OCI-LY1 (cell line): ENCODE results near the gene BACH1.

Source experiments
- H2AFZ ChIP-seq: fragments of 200-600 bp; sonication (generic), shearing (Covaris generic); 2 replicates; pipeline ENCODE4 v1.6.0; 2014; ENCODE audit warnings: antibody characterized with exemption, mild to moderate bottlenecking, low read length
- H3F3A ChIP-seq: fragments of 200-600 bp; sonication (generic), shearing (Covaris generic); 2 replicates; pipeline ENCODE4 v1.6.0; 2014; ENCODE audit warnings: mild to moderate bottlenecking, antibody characterized with exemption, low read length, moderate library complexity; ENCODE audit not compliant: insufficient read depth
- H3K27ac ChIP-seq: fragments of 200-600 bp; sonication (generic); 2 replicates; pipeline ENCODE4 v1.5.1; 2014; ENCODE audit warnings: low read length, mixed run types, mild to moderate bottlenecking, low read depth; ENCODE audit not compliant: poor library complexity, severe bottlenecking
- H3K27me3 ChIP-seq: fragments of 200-600 bp; sonication (generic); 2 replicates; pipeline ENCODE4 v1.6.0; 2014; ENCODE audit warnings: antibody characterized with exemption, mild to moderate bottlenecking, low read length, moderate library complexity; ENCODE audit not compliant: insufficient read depth
- H3K36me3 ChIP-seq: fragments of 200-600 bp; sonication (generic); 2 replicates; pipeline ENCODE4 v1.6.1; 2014; ENCODE audit warnings: mild to moderate bottlenecking, antibody characterized with exemption, low read length, moderate library complexity, mixed read lengths; ENCODE audit not compliant: insufficient read depth
- H3K4me1 ChIP-seq: fragments of 200-600 bp; sonication (generic); 2 replicates; pipeline ENCODE4 v1.5.1; 2014; ENCODE audit warnings: mild to moderate bottlenecking, low read length, moderate library complexity; ENCODE audit not compliant: insufficient read depth, severe bottlenecking
- H3K4me2 ChIP-seq: fragments of 200-600 bp; sonication (generic), shearing (Covaris generic); 2 replicates; pipeline ENCODE4 v1.6.1; 2014; ENCODE audit warnings: low read length
- H3K4me3 ChIP-seq: fragments of 200-600 bp; sonication (generic); 2 replicates; pipeline ENCODE4 v1.5.1; 2014; ENCODE audit warnings: low read length, low read depth, mild to moderate bottlenecking, mixed read lengths; ENCODE audit not compliant: poor library complexity, severe bottlenecking
- H3K79me2 ChIP-seq: fragments of 200-600 bp; shearing (Covaris generic); 2 replicates; pipeline ENCODE4 v1.6.1; 2016; ENCODE audit warnings: mixed run types, low read length, mixed read lengths; ENCODE audit not compliant: insufficient read depth
- H3K9ac ChIP-seq: fragments of 200-600 bp; sonication (generic), shearing (Covaris generic); 2 replicates; pipeline ENCODE4 v1.6.1; 2014; ENCODE audit warnings: mild to moderate bottlenecking, low read length, mixed read lengths
- H3K9me2 ChIP-seq: fragments of 200-600 bp; sonication (generic), shearing (Covaris generic); 2 replicates; pipeline ENCODE4 v1.6.1; 2014; ENCODE audit warnings: low read depth, mild to moderate bottlenecking, low read length, mixed read lengths
- H3K9me3 ChIP-seq: fragments of 200-600 bp; shearing (Covaris generic); 2 replicates; pipeline ENCODE4 v1.6.1; 2014; ENCODE audit warnings: low read length, mixed read lengths
- H4K20me1 ChIP-seq: fragments of 200-600 bp; sonication (generic), shearing (Covaris generic); 2 replicates; pipeline ENCODE4 v1.6.0; 2016; ENCODE audit warnings: mild to moderate bottlenecking, low read length; ENCODE audit not compliant: insufficient read depth
- CTCF ChIP-seq: fragments of 200-600 bp; sonication (generic), shearing (Covaris generic); IDR thresholded peaks from 2 replicates; pipeline ENCODE4 v1.5.1; 2017; ENCODE audit warnings: mild to moderate bottlenecking, antibody characterized with exemption, low read length, moderate library complexity, mixed read lengths
- EZH2 ChIP-seq: fragments of 200-600 bp; sonication (generic), shearing (Covaris generic); IDR thresholded peaks from 2 replicates; pipeline ENCODE4 v1.8.0; 2017; ENCODE audit warnings: borderline replicate concordance, mixed run types, mild to moderate bottlenecking, antibody characterized with exemption, low read length, moderate library complexity, mixed read lengths

Gene BACH1

GRCh38 chr21:29329406-29329805 is 30.7 kb downstream of the BACH1 start:
- no peaks in the 10 kb centered on the region for H3K9me2 ChIP-seq
- H3K36me3 ChIP-seq = peaks cover 33% of the 10 kb centered on the region
- no peak overlapping the region for H3K9ac ChIP-seq
- H3F3A ChIP-seq = no peaks in the 10 kb centered on the region
- H3K9me3 ChIP-seq = no peaks in the 10 kb centered on the region
- no peak overlapping the region for H3K4me3 ChIP-seq
- H2AFZ ChIP-seq = no peak overlapping the region
- no peaks in the 10 kb centered on the region for H3K4me1 ChIP-seq
- no peak overlapping the region for H3K27ac ChIP-seq
- no peak overlapping the region for H3K4me2 ChIP-seq
- no peaks in the 10 kb centered on the region for H4K20me1 ChIP-seq
- TF ChIP-seq EZH2 (no peak), CTCF (no peak)
- no peaks in the 10 kb centered on the region for H3K79me2 ChIP-seq
- H3K27me3 ChIP-seq = no peaks in the 10 kb centered on the region

GRCh38 chr21:29330797-29331196 is 32.1 kb downstream of the BACH1 start:
- no peaks in the 10 kb centered on the region for H3K9me3 ChIP-seq
- H3K9me2 ChIP-seq = no peaks in the 10 kb centered on the region
- H3K4me1 ChIP-seq = no peaks in the 10 kb centered on the region
- no peak overlapping the region for H3K27ac ChIP-seq
- H2AFZ ChIP-seq = no peak overlapping the region
- no peaks in the 10 kb centered on the region for H3F3A ChIP-seq
- no peaks in the 10 kb centered on the region for H3K27me3 ChIP-seq
- no peaks in the 10 kb centered on the region for H4K20me1 ChIP-seq
- TF ChIP-seq EZH2 (no peak), CTCF (no peak)
- 0 out of 2 replicates have a peak, but pooled peaks cover 4% of the 10 kb centered on the region for H3K79me2 ChIP-seq
- H3K36me3 ChIP-seq = peaks cover 33% of the 10 kb centered on the region
- no peak overlapping the region for H3K4me3 ChIP-seq
- H3K4me2 ChIP-seq = no peak overlapping the region
- no peak overlapping the region for H3K9ac ChIP-seq

GRCh38 chr21:29332461-29333362 is 34.0 kb downstream of the BACH1 start:
- Histone ChIP-seq H4K20me1 (no peaks in the 10 kb centered on the region), H3F3A (no peaks in the 10 kb centered on the region), H3K27me3 (no peaks in the 10 kb centered on the region), H3K4me2 (no peak overlapping the region), H3K36me3 (peaks cover 22% of the 10 kb centered on the region), H3K27ac (no peak overlapping the region), H2AFZ (no peak overlapping the region), H3K9me3 (no peaks in the 10 kb centered on the region), H3K4me1 (no peaks in the 10 kb centered on the region), H3K4me3 (no peak overlapping the region), H3K9me2 (no peaks in the 10 kb centered on the region), H3K79me2 (0 out of 2 replicates have a peak, but pooled peaks cover 6% of the 10 kb centered on the region), H3K9ac (no peak overlapping the region)
- no peak for TF ChIP-seq EZH2
- no peak for TF ChIP-seq CTCF
